KBM-7 (cell line): ENCODE measurements around the gene GNPDA1.

Experiments
- DNase-seq: peaks from one replicate; pipeline ENCODE4 v3.0.0-alpha.2; 2015
- in situ Hi-C: fragments of 300-500 bp; cut with MboI; formaldehyde crosslinking; loops from 2 replicates; pipeline ENCODE4 v1.14.3; 2020; ENCODE audit warnings: low sequenced_read_pairs, low pct_unique_long_range_greater_than_20kb, mixed read lengths

The GNPDA1 gene

GRCh38 chr5:142003266-142003800 is 9.5 kb downstream of the GNPDA1 start:
- DNase-seq, result no peak
- in situ Hi-C loops, result loop anchor here (25.0 kb wide), 1 partner anchor 134 kb away; no protein-coding TSS in a partner anchor

DNA sequence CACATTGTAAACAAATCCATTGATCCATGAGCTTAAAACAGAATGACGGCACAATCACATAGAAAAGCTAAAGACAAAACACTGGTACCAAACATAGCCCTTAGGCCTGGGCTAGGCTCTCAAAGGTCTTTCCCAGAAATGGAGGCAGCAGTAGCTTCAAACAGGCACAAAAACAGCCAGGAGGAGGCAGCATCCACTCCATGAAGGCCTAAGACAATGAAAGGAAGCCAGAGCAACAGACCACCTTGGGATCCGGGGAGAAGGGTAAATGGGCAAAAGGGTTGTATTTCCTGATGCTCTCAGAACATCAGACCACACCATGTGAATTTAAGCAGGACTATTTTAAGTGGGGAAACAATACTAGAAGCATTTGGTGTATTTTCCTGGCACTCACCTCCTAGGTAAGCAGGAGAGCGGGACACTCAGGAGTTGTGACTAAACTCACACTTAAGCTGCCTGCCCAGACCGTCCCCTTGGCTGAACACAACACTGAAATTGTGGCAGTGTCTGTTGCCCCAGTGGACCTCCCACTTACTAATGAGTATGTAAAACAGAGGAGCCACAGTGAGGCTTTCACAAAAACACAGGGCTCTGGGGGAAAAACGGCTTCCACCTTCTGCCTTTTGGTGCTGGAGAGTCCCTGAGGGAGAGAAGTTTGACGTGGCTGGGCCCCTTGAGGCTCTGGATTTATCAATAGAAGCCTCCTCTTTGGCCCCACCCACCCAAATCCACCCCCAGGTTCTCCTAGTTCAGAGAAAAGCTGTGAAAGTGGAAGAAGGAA is 11.9 kb downstream of the GNPDA1 start:
- peak; percentile 28 for DNase-seq
- in situ Hi-C loops, result loop anchor here (25.0 kb wide), 1 partner anchor 136 kb away; no protein-coding TSS in a partner anchor

DNA sequence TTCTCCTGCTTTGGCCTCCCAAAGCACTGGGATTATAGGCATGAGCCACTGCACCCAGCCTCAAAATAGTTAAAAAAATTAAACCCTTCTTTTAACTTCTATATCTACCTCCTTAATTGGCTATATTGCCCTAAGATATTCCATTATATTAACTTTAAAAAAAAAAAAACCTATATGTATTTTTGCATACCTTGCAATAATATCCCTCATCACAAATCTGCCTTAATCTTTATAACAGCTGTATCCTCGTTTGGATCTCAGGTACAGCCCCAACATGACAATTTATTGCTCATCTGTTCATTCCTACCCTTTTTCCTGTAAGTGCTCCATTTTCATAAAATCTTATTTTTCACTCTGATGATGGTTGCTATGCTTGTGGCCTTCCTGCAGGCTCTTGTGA is 12.7 kb downstream of the GNPDA1 start:
- in situ Hi-C loops, result loop anchor here (25.0 kb wide), 1 partner anchor 137 kb away; no protein-coding TSS in a partner anchor
- DNase-seq, result no peak

GRCh38 chr5:141997358-141997960 is 15.4 kb downstream of the GNPDA1 start:
- in situ Hi-C loops, result no loop called here

DNA sequence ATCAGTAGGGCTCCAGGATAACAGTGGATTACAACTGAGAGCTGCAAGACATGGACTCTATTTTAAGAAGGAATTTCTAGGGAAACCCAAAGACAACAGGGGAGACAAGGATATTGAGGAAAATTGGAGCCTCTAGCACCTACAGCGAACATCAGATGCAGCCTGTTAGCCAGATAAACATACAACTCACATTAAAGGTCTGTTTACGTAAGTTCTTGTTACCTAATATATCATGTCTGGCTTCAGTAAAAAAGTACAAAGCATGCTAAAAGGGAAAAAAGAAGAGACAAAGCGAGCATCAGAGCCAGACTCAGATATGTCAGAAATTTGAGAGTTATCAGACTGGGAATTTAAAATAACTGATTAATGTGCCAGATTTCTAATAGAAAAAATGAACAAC is 17.2 kb downstream of the GNPDA1 start:
- DNase-seq, result no peak
- in situ Hi-C loops, result no loop called here

More at GRCh38 chr5:141997358-141997960, 15.4 kb downstream of the GNPDA1 start:
- no peak for DNase-seq

DNA sequence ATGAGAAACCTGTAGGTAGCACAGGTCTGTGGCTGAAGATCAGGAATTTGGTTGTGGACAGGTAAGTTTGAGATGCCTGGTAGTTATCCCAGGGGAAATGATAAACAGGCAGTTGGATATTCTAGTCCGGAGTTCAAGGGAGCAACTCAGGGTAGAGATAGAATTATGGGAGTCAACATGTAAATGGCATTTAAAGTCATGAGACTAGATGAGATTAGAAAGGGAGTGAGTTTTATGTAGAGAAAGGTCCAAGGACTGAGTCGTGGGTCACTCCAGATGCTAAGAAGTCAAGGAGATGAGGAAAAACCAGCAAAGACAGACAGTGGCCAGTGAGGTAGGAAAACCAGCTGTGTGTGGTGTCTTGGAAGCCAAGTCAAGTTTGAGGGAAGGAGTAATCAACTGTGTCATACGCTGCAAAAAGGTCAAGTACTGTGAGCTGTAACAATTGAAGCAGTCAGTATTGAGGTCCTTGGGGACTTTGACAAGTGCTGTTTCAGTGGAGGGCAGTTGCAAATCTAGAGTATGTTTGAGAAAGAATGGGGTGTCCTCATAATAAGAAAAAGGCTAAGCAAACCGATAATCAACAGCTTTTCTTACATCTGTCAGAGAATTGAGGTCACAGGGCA is 18.2 kb downstream of the GNPDA1 start:
- in situ Hi-C loops, result no loop called here
- no peak for DNase-seq

GRCh38 chr5:141992349-141992963 is 20.4 kb downstream of the GNPDA1 start:
- in situ Hi-C loops, result no loop called here
- DNase-seq, result peak; percentile 60

GRCh38 chr5:141989720-141990119 is 23.1 kb downstream of the GNPDA1 start:
- in situ Hi-C loops, result no loop called here
- DNase-seq, result no peak

- in situ Hi-C loops, result no loop called here
- DNase-seq, result no peak
Measured at GRCh38 chr5:141986072-141986471, 26.8 kb downstream of the GNPDA1 start.

DNA sequence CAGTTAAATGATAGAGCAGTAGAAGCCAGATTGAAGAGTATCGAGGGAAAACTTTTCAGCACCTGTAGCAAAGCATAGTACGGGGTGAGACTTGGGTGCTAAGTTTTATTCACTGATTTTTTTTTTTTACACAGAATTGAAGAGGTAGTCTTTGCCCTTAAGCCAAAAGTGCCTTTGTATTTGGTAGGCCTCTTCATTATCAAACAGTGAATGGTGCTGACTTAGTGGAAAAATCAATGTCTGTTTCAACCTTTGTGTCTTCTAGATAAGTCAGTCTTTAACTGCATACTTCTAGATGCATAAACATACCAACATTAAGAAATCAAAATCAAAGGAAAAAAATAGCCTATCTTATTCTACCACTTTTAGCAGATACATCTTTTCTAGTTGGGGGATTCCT is 30.2 kb downstream of the GNPDA1 start:
- in situ Hi-C loops, result no loop called here
- DNase-seq, result no peak

GRCh38 chr5:141978389-141978788 is 34.4 kb downstream of the GNPDA1 start:
- in situ Hi-C loops, result no loop called here
- no peak for DNase-seq

DNA sequence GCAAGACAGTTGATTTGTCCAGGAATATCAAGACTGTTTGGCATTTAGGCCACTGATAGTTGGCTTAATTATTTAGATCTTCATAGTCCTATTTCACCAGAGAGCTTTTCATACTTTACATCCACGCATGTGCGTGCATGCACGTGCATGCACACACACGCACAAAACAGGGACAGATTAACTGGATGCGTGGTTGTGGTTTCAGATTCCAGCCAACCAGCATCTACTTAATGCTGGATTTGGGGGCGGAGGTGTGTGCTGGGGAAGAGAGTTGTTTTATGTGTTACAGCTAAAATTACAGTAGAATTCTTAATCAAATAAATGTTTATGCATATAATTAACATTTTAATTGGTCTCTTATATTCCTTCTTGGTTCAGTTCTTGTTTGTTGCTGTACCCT is 36.7 kb downstream of the GNPDA1 start:
- DNase-seq, result no peak
- in situ Hi-C loops, result no loop called here

DNA sequence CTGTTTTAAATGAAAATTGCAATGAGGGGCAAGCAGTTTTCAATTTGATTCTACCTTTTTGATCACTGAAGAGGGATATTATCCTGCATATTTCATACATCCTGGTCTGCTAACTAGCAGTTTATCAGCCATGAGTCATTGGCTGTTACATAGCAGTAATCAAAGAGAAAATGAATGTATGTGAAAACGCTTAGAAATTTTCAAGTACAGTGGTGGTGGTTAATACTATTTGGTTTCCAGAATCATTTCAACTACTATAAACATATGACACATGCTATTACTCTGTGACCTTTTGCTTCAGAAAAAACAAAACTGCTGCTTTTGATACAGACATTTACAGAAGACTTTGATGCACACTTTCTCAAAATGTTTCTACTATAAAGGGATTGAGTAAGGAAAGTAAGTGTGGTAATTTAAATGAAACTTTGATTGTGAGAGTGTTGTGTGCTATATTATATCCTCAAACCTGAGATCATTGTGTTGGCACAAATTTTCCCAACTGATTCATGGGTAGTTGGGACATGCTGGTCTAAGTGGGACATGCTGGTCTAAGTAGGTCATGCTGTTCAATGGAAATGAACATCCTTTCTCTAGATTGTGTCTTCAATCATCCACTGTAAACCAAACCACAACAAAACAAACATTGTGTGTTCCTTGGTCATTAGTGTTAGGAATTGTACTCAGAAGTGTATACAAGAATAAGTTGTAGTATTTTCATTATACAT is 38.8 kb downstream of the GNPDA1 start:
- no peak for DNase-seq
- in situ Hi-C loops, result no loop called here

- peak; percentile 64 for DNase-seq
- in situ Hi-C loops, result no loop called here
Measured at GRCh38 chr5:141969783-141970771, 42.8 kb downstream of the GNPDA1 start.

- DNase-seq, result peak; percentile 96
- in situ Hi-C loops, result no loop called here
Measured at GRCh38 chr5:141968914-141969608, 43.8 kb downstream of the GNPDA1 start, which contains the start of gene RNF14. Gene RNF14 (plus strand): TSS chr5:141969105. CDS start chr5:141973589, 4,484 bp downstream.

DNA sequence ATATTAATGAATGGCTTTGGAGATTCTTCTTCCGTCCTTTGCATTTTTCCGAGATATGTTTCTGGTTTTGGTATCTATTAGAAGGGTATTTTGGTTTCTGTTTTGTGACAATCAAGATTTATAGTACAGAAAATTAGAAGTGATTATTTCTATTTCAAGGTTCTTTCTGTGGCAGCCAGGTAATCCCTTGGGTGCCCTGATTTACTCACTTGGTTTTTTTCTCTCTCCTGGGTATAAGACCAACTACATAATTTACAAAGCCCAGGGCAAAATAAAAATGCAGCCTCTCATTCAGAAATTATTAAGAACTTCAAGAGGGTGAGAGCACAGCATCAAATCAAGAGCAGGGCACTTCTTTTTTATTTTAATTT is 45.9 kb downstream of the GNPDA1 start:
- in situ Hi-C loops, result no loop called here
- no peak for DNase-seq

DNA sequence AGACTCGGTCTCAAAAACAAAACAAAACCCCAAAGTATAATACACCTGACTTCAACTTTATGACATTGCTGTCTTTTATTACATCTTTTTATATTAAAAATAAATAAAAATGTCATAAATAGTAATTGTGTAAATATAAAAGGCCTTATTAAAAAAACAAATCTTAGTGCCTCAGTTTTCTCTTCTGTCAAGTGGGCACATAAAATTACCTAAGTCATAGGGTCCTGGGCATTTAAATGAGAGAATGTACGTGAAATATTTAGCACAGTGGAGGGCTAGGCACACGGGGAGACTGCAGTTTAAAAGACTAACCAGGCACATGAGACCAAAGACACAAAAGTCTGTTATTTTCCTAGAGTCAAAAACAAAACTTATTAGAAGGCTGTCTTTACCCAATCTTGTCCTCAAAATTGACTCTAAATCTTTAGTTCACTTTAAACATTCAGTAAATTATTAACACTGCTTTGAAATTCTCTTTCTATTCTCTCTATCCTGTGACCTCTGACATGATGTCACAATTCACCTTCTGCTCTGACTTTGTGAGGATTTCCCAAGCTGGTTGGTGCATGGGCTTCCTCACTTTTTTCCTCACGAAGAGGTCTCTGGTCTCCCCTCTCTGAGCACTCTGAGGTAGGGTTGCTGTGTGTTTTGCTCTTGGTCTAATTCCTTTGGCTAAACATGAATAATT is 46.4 kb downstream of the GNPDA1 start:
- in situ Hi-C loops, result no loop called here

More for the DNA sequence above, 46.4 kb downstream of the GNPDA1 start:
- no peak for DNase-seq
